T-cell (primary cell): ENCODE measurements around the gene PTP4A2. TPM values are rescaled to one million over a fixed set of nuclear protein-coding genes. Genes with fewer than 3 reads are reported as not detected.

ENCODE experiments used
- ATAC-seq, 4 experiments: fragments of 200-7000 bp in 3 of 4; fragments of 150-1000 bp in 1 of 4; cut with Tn5 transposase; replicated peaks in 1 of 4; 1 replicate in 3 of 4; 2 replicates in 1 of 4; pipeline ENCODE4 v1.10.0; 2021; ENCODE audit warnings: moderate library complexity in 3 of 4, mild to moderate bottlenecking in 2 of 4, moderate number of reproducible peaks in 1 of 4
- CTCF ChIA-PET, 2 donors: fragments of 300-600 bp; sonication (Branson Sonifier 250); formaldehyde crosslinking; loops; one replicate each; lab custom pipeline; 2022; ENCODE audit warnings: antibody characterized with exemption in 2 of 2; lab: Charles Lee
- POLR2A ChIA-PET, 2 donors: fragments of 300-600 bp; sonication (Branson Sonifier 250); formaldehyde crosslinking; loops; one replicate each; lab custom pipeline; 2022; ENCODE audit warnings: antibody characterized with exemption in 2 of 2; lab: Charles Lee
- DNase-seq, 35 experiments: peaks; one replicate each; pipeline versions ENCODE4 v3.0.0 to v3.0.0-alpha.2; 2013 to 2023
- H3K27ac ChIP-seq: one replicate; pipeline ENCODE4 v1.5.1; 2013; ENCODE audit warnings: low read length
- H3K27me3 ChIP-seq, 2 experiments: replicated peaks in 1 of 2; 1 replicate in 1 of 2; 2 replicates in 1 of 2; pipeline versions ENCODE4 v1.6.1 to v1.7.0; 2013; ENCODE audit warnings: low read length in 1 of 2, mixed read lengths in 1 of 2; ENCODE audit not compliant: control insufficient read depth in 2 of 2, insufficient read depth in 2 of 2; ENCODE audit errors: extremely low read depth in 1 of 2
- H3K36me3 ChIP-seq, 2 donors: 1 replicate in 1 of 2; 2 replicates in 1 of 2; pipeline versions ENCODE4 v1.6.1 to v1.7.0; 2013; ENCODE audit warnings: low read length in 1 of 2; ENCODE audit not compliant: control insufficient read depth in 2 of 2, insufficient read depth in 1 of 2; ENCODE audit errors: extremely low read depth in 1 of 2
- H3K4me1 ChIP-seq, 2 experiments: 1 replicate in 1 of 2; 2 replicates in 1 of 2; pipeline versions ENCODE4 v1.6.1 to v1.7.0; 2013; ENCODE audit warnings: low read length in 2 of 2, mixed read lengths in 1 of 2; ENCODE audit not compliant: insufficient read depth in 2 of 2, control insufficient read depth in 1 of 2; ENCODE audit errors: extremely low read depth in 1 of 2
- H3K4me3 ChIP-seq, 2 donors: 1 replicate in 1 of 2; 2 replicates in 1 of 2; pipeline versions ENCODE4 v1.5.1 to v1.7.0; 2013; ENCODE audit warnings: mild to moderate bottlenecking in 2 of 2, low read length in 1 of 2, moderate library complexity in 1 of 2; ENCODE audit not compliant: control insufficient read depth in 1 of 2; ENCODE audit errors: extremely low read depth in 1 of 2
- H3K9me3 ChIP-seq: 2 replicates; pipeline ENCODE4 v1.7.0; 2013
- H3K27ac Mint-ChIP-seq, 2 donors: one replicate each; pipeline ENCODE4 v1.8.0; 2020 to 2021; ENCODE audit warnings: mild to moderate bottlenecking in 2 of 2, mixed read lengths in 2 of 2
- H3K27me3 Mint-ChIP-seq, 2 donors: one replicate each; pipeline ENCODE4 v1.8.0; 2021 to 2022; ENCODE audit warnings: mixed read lengths in 2 of 2
- H3K36me3 Mint-ChIP-seq: one replicate; pipeline ENCODE4 v1.8.0; 2021; ENCODE audit warnings: mixed read lengths
- H3K4me1 Mint-ChIP-seq, 3 donors: one replicate each; pipeline ENCODE4 v1.8.0; 2020 to 2022; ENCODE audit warnings: mixed read lengths in 3 of 3, mild to moderate bottlenecking in 1 of 3
- H3K4me3 Mint-ChIP-seq, 3 donors: one replicate each; pipeline ENCODE4 v1.8.0; 2020 to 2022; ENCODE audit warnings: mild to moderate bottlenecking in 3 of 3, mixed read lengths in 3 of 3, moderate library complexity in 3 of 3
- H3K9me3 Mint-ChIP-seq, 3 donors: one replicate each; pipeline ENCODE4 v1.8.0; 2020 to 2022; ENCODE audit warnings: mixed read lengths in 3 of 3
- WGBS: methylation state at CpG from one replicate; pipeline ENCODE4 v1.1.5; 2013; ENCODE audit warnings: missing lambda C conversion rate; ENCODE audit not compliant: insufficient coverage; 5-methylcytosine and 5-hydroxymethylcytosine counted together
- total RNA-seq, 35 experiments: library from RNA in 6 of 35; stranded (reverse) in 6 of 35; fragments of 120-200 nt in 1 of 35; gene quantifications; one replicate each; pipeline versions ENCODE4 v1.2.1 to v1.2.4 and lab custom pipeline; 2013 to 2026

PTP4A2 gene
- total RNA-seq, 5 donors from 2014 or later (not counting 1 experiment from before 2014, with no cell fraction given), result 187 to 341 (median 224) TPM

GRCh38 chr1:31920956-31921355, 17.2 kb downstream of the PTP4A2 start:
- Mint-ChIP-seq H3K36me3 (peaks cover 29% of the 10 kb centered on the region), H3K27ac (peak overlapping the region; percentile 79 to 83), H3K9me3 (no peaks in the 10 kb centered on the region), H3K27me3 (no peaks in the 10 kb centered on the region), H3K4me3 (peak overlapping the region in 1 of 3 donors; percentile 89), H3K4me1 (peaks cover 77 to 79% (median 77%) of the 10 kb centered on the region in 3 donors)
- H3K36me3 ChIP-seq, result peaks cover 0 to 18% of the 10 kb centered on the region in 2 donors
- ATAC-seq, result no peak
- ChIA-PET POLR2A (interaction anchor here in 1 of 2 donors (0.6 kb wide), 1 partner anchor 198 kb away, joined by 3 read pairs; no protein-coding TSS in a partner anchor), CTCF (interaction anchor here in 1 of 2 donors (0.7 to 3.8 kb wide), 4 partner anchors 18 to 840 kb away, joined by 3 to 28 read pairs (median 4); partner anchors contain the start of gene PTP4A2)
- H3K4me3 ChIP-seq, result no peak overlapping the region
- peak overlapping the region; percentile 1 for H3K27ac ChIP-seq
- peaks cover 38 to 48% of the 10 kb centered on the region in 2 experiments for H3K4me1 ChIP-seq
- no peak for DNase-seq
- no peaks in the 10 kb centered on the region for H3K9me3 ChIP-seq
- 11% methylated on average over 1 of the region's 2 CpGs for WGBS
- no peaks in the 10 kb centered on the region for H3K27me3 ChIP-seq

GRCh38 chr1:31919591-31919990, 18.6 kb downstream of the PTP4A2 start:
- WGBS, result 93% methylated on average over 3 of the region's 10 CpGs
- peaks cover 30 to 44% of the 10 kb centered on the region in 2 experiments for H3K4me1 ChIP-seq
- ATAC-seq (no peak), DNase-seq (no peak)
- H3K9me3 ChIP-seq, result no peaks in the 10 kb centered on the region
- Mint-ChIP-seq H3K4me3 (no peak overlapping the region), H3K27me3 (no peaks in the 10 kb centered on the region), H3K27ac (peak overlapping the region; percentile 12 to 52), H3K4me1 (peaks cover 66 to 74% (median 72%) of the 10 kb centered on the region in 3 donors), H3K9me3 (no peaks in the 10 kb centered on the region), H3K36me3 (peaks cover 38% of the 10 kb centered on the region)
- no peak overlapping the region for H3K27ac ChIP-seq
- H3K36me3 ChIP-seq, result peaks cover 0 to 31% of the 10 kb centered on the region in 2 donors
- no peaks in the 10 kb centered on the region for H3K27me3 ChIP-seq
- H3K4me3 ChIP-seq, result no peak overlapping the region
- POLR2A ChIA-PET, result no interaction called here
- CTCF ChIA-PET, result interaction anchor here in 1 of 2 donors (0.7 kb wide), 1 partner anchor 25 kb away, joined by 4 read pairs; no protein-coding TSS in a partner anchor

- no CpG with 5 or more reads among the region's 4 CpGs for WGBS
- H3K36me3 Mint-ChIP-seq, result peaks cover 53% of the 10 kb centered on the region
- H3K36me3 ChIP-seq, result peaks cover 0 to 64% of the 10 kb centered on the region in 2 donors
Measured at GRCh38 chr1:31915438-31915837, 22.7 kb downstream of the PTP4A2 start.

GRCh38 chr1:31913968-31914367, 24.2 kb downstream of the PTP4A2 start:
- ChIA-PET POLR2A (no interaction called here), CTCF (interaction anchor here in 1 of 2 donors (0.7 to 3.5 kb wide), 5 partner anchors 24 to 259 kb away, joined by 3 to 20 read pairs (median 8); partner anchors contain the start of gene PTP4A2)
- Histone ChIP-seq H3K9me3 (no peaks in the 10 kb centered on the region), H3K36me3 (peaks cover 0 to 77% of the 10 kb centered on the region in 2 donors), H3K27ac (peak overlapping the region; percentile 2), H3K4me3 (no peak overlapping the region), H3K4me1 (peaks cover 24 to 25% of the 10 kb centered on the region in 2 experiments), H3K27me3 (no peaks in the 10 kb centered on the region)
- Mint-ChIP-seq H3K9me3 (no peaks in the 10 kb centered on the region), H3K36me3 (peaks cover 55% of the 10 kb centered on the region), H3K4me3 (no peak overlapping the region), H3K4me1 (peaks cover 68 to 75% (median 68%) of the 10 kb centered on the region in 3 donors), H3K27me3 (no peaks in the 10 kb centered on the region), H3K27ac (peak overlapping the region; percentile 66 to 83)
- DNase-seq (no peak), ATAC-seq (no peak)
- 90% methylated on average over 3 of the region's 3 CpGs for WGBS

More at GRCh38 chr1:31915438-31915837, 22.7 kb downstream of the PTP4A2 start:
- Mint-ChIP-seq H3K27me3 (no peaks in the 10 kb centered on the region), H3K9me3 (no peaks in the 10 kb centered on the region), H3K4me1 (peaks cover 70 to 80% (median 74%) of the 10 kb centered on the region in 3 donors), H3K27ac (peak overlapping the region in 1 of 2 donors; percentile 28), H3K4me3 (no peak overlapping the region)
- DNase-seq (no peak), ATAC-seq (no peak)
- H3K27me3 ChIP-seq, result no peaks in the 10 kb centered on the region
- H3K4me3 ChIP-seq, result no peak overlapping the region
- POLR2A ChIA-PET, result interaction anchor here (0.6 to 0.7 kb wide), 2 partner anchors 11 to 262 kb away, joined by 4 to 6 read pairs; no protein-coding TSS in a partner anchor
- CTCF ChIA-PET, result interaction anchor here (0.6 to 3.5 kb wide), 4 partner anchors 23 to 615 kb away, joined by 3 to 20 read pairs (median 5); partner anchors contain the start of gene PTP4A2 (in 1 of the 2)
- H3K27ac ChIP-seq, result no peak overlapping the region
- H3K9me3 ChIP-seq, result no peaks in the 10 kb centered on the region
- H3K4me1 ChIP-seq, result peaks cover 24 to 30% of the 10 kb centered on the region in 2 experiments

GRCh38 chr1:31912839-31913239, 25.3 kb downstream of the PTP4A2 start:
- peaks cover 19 to 22% of the 10 kb centered on the region in 2 experiments for H3K4me1 ChIP-seq
- H3K27ac ChIP-seq, result peak overlapping the region; percentile 27
- ChIA-PET POLR2A (interaction anchor here in 1 of 2 donors (0.5 kb wide), 1 partner anchor 92 kb away, joined by 3 read pairs; no protein-coding TSS in a partner anchor), CTCF (interaction anchor here (0.5 to 3.5 kb wide), 9 partner anchors 11 to 348 kb away, joined by 3 to 20 read pairs (median 4); partner anchors contain the start of gene PTP4A2 (in 1 of the 2))
- Mint-ChIP-seq H3K27ac (peak overlapping the region; percentile 66 to 83), H3K36me3 (peaks cover 60% of the 10 kb centered on the region), H3K9me3 (no peaks in the 10 kb centered on the region), H3K4me3 (peak overlapping the region in 2 of 3 donors; percentile 14 to 31), H3K4me1 (peaks cover 60 to 68% (median 62%) of the 10 kb centered on the region in 3 donors), H3K27me3 (no peaks in the 10 kb centered on the region)
- H3K9me3 ChIP-seq, result no peaks in the 10 kb centered on the region
- H3K4me3 ChIP-seq, result no peak overlapping the region
- no peak for ATAC-seq
- DNase-seq, result no peak
- H3K27me3 ChIP-seq, result no peaks in the 10 kb centered on the region
- H3K36me3 ChIP-seq, result peaks cover 0 to 80% of the 10 kb centered on the region in 2 donors
- WGBS, result no CpG with 5 or more reads among the region's 1 CpG

- no peaks in the 10 kb centered on the region for H3K9me3 ChIP-seq
- H3K27me3 ChIP-seq, result no peaks in the 10 kb centered on the region
- ChIA-PET POLR2A (interaction anchor here in 1 of 2 donors (0.5 kb wide), 1 partner anchor 92 kb away, joined by 3 read pairs; no protein-coding TSS in a partner anchor), CTCF (interaction anchor here in 1 of 2 donors (0.6 to 3.5 kb wide), 5 partner anchors 11 to 52 kb away, joined by 3 to 20 read pairs (median 4); partner anchors contain the start of gene PTP4A2)
- H3K4me3 ChIP-seq, result no peak overlapping the region
- Mint-ChIP-seq H3K4me1 (peaks cover 55 to 62% (median 58%) of the 10 kb centered on the region in 3 donors), H3K9me3 (no peaks in the 10 kb centered on the region), H3K4me3 (peak overlapping the region in 2 of 3 donors; percentile 14 to 31), H3K36me3 (peaks cover 65% of the 10 kb centered on the region), H3K27me3 (no peaks in the 10 kb centered on the region), H3K27ac (peak overlapping the region; percentile 78 to 83)
- DNase-seq (no peak), ATAC-seq (no peak)
- H3K27ac ChIP-seq, result peak overlapping the region; percentile 27
- WGBS, result no CpG with 5 or more reads among the region's 2 CpGs
- H3K36me3 ChIP-seq, result peaks cover 0 to 84% of the 10 kb centered on the region in 2 donors
- peaks cover 17 to 19% of the 10 kb centered on the region in 2 experiments for H3K4me1 ChIP-seq
Measured at GRCh38 chr1:31911994-31912780, 26.0 kb downstream of the PTP4A2 start.
